GM12878 (cell line): ENCODE data around the gene GOLGA8T. TPM values are rescaled to one million over a fixed set of nuclear protein-coding genes. Genes with fewer than 3 reads are reported as not detected.
"Not testable (repeated sequence)": the region's sequence is repeated elsewhere in the genome, so short reads cannot be mapped to it uniquely, and the experiment has no call there.

Experiments
- ATAC-seq: fragments of 200-7000 bp; cut with Tn5 transposase; 3 replicates; pipeline ENCODE4 v1.9.1; 2020; ENCODE audit warnings: mild to moderate bottlenecking, moderate library complexity
- BruUV-seq: library from RNA; stranded (reverse); fragments of 400-500 nt; replicated peaks from 2 replicates; lab custom pipeline; 2021; lab: Mats Ljungman, UMichigan
- CTCF ChIA-PET: fragments of 300-600 bp; sonication (Branson Sonifier 250); formaldehyde crosslinking; extraction: SDS; loops from one replicate; lab custom pipeline; 2021; ENCODE audit warnings: inconsistent platforms; lab: Yijun Ruan, JAX
- POLR2A ChIA-PET: fragments of 350-600 bp; formaldehyde crosslinking; extraction: SDS; loops from one replicate; lab custom pipeline; 2021; ENCODE audit warnings: inconsistent platforms; lab: Charles Lee
- RAD21 ChIA-PET: fragments of 300-600 bp; sonication (Branson Sonifier 250); formaldehyde crosslinking; loops from one replicate; lab custom pipeline; 2023; ENCODE audit warnings: antibody characterized with exemption; ENCODE audit not compliant: unreplicated experiment; lab: Charles Lee
- SMC1A ChIA-PET: fragments of 300-600 bp; sonication (Branson Sonifier 250); formaldehyde crosslinking; loops from one replicate; lab custom pipeline; 2023; ENCODE audit not compliant: unreplicated experiment, uncharacterized antibody; lab: Charles Lee
- DNase-seq: peaks from one replicate; pipeline ENCODE4 v3.0.0-alpha.2; 2011; ENCODE audit warnings: low read depth, low spot score
- FAIRE-seq: peaks from 3 replicates; lab custom pipeline; 2011; peaks lifted over from hg19 to GRCh38; lab: Jason Lieb, UNC
- H2AFZ ChIP-seq: 2 replicates; pipeline ENCODE4 v1.6.0; 2011; ENCODE audit warnings: low read depth, low read length, control low read depth; ENCODE audit not compliant: control insufficient read depth
- H3K27ac ChIP-seq: 2 replicates; pipeline ENCODE4 v1.5.1; 2011; ENCODE audit warnings: control low read depth; ENCODE audit not compliant: control insufficient read depth, insufficient read depth
- H3K27me3 ChIP-seq, 2 experiments: replicated peaks in 1 of 2; 2 replicates each; pipeline versions ENCODE4 v1.6.0 to v1.6.1; 2011; ENCODE audit warnings: low read length in 1 of 2; ENCODE audit not compliant: control insufficient read depth in 2 of 2, insufficient read depth in 2 of 2
- H3K36me3 ChIP-seq, 2 experiments: 2 replicates each; pipeline ENCODE4 v1.5.1; 2011; ENCODE audit warnings: low read length in 1 of 2; ENCODE audit not compliant: control insufficient read depth in 2 of 2, insufficient read depth in 2 of 2
- H3K4me1 ChIP-seq: 2 replicates; pipeline ENCODE4 v1.6.1; 2011; ENCODE audit warnings: mild to moderate bottlenecking, low read length, moderate library complexity, mixed read lengths; ENCODE audit not compliant: control insufficient read depth, insufficient read depth
- H3K4me2 ChIP-seq: 2 replicates; pipeline ENCODE4 v1.6.0; 2011; ENCODE audit warnings: control low read depth; ENCODE audit not compliant: control insufficient read depth, insufficient read depth
- H3K4me3 ChIP-seq: fragments of 200-600 bp; sonication (generic); 2 replicates; pipeline ENCODE4 v1.5.1; 2016
- H3K79me2 ChIP-seq: 2 replicates; pipeline ENCODE4 v1.6.0; 2011; ENCODE audit warnings: low read length; ENCODE audit not compliant: control insufficient read depth, insufficient read depth
- H3K9ac ChIP-seq: 2 replicates; pipeline ENCODE4 v1.8.0; 2011; ENCODE audit warnings: low read length, control low read depth, mixed read lengths; ENCODE audit not compliant: control insufficient read depth, insufficient read depth
- H3K9me3 ChIP-seq: replicated peaks from 3 replicates; pipeline ENCODE4 v1.5.1; 2011; ENCODE audit warnings: mild to moderate bottlenecking, low read length; ENCODE audit not compliant: control insufficient read depth, insufficient read depth
- H4K20me1 ChIP-seq: 2 replicates; pipeline ENCODE4 v1.6.0; 2011; ENCODE audit not compliant: control insufficient read depth, insufficient read depth
- WGBS: methylation state at CpG from one replicate; pipeline ENCODE4 v1.1.6; 2016; ENCODE audit warnings: low lambda C conversion rate; ENCODE audit not compliant: insufficient replicate concordance, insufficient coverage; ENCODE audit errors: missing lambda C conversion rate; 5-methylcytosine and 5-hydroxymethylcytosine counted together
- in situ Hi-C: fragments of 300-500 bp; cut with MboI; formaldehyde crosslinking; loops from 9 replicates; pipeline ENCODE4 v1.14.3; 2018; ENCODE audit warnings: mixed read lengths
- intact Hi-C: fragments of 100-400 bp; cut with micrococcal nuclease; formaldehyde crosslinking; loops from one replicate; pipeline ENCODE4 v1.14.2; 2022; ENCODE audit not compliant: unreplicated experiment
- polyA plus RNA-seq, 11 experiments: library from polyadenylated mRNA; depleted of rRNA in 4 of 11; unstranded in 6 of 11; stranded (reverse) in 5 of 11; fragments of >200 nt; fragmentation: Nextera tagmentation in 4 of 11; fragmentation: Illumina TruSeq in 1 of 11; extraction: Ambion mirVana in 4 of 11; extraction: Trizol in 1 of 11; gene quantifications; 1 replicate in 1 of 11; 2 replicates in 10 of 11; pipeline versions ENCODE4 v1.2.1 to v1.2.3, GENCODE V29; 2011 to 2016; ENCODE audit warnings: inconsistent platforms in 2 of 11, missing spikeins in 2 of 11, low read depth in 1 of 11
- total RNA-seq, 4 experiments: library from RNA; depleted of rRNA in 3 of 4; stranded (reverse); fragments of >200 nt in 3 of 4; fragmentation: Illumina TruSeq in 1 of 4; extraction: Trizol in 1 of 4; gene quantifications; 2 replicates each; pipeline versions ENCODE4 v1.2.1 to v1.2.3, GENCODE V29; 2013 to 2021

The GOLGA8T gene
- total and polyA plus RNA-seq, 10 of the 15 experiments (the other 5 are each of a cell fraction or from before 2014, with no cell fraction given) = not detected

DNA sequence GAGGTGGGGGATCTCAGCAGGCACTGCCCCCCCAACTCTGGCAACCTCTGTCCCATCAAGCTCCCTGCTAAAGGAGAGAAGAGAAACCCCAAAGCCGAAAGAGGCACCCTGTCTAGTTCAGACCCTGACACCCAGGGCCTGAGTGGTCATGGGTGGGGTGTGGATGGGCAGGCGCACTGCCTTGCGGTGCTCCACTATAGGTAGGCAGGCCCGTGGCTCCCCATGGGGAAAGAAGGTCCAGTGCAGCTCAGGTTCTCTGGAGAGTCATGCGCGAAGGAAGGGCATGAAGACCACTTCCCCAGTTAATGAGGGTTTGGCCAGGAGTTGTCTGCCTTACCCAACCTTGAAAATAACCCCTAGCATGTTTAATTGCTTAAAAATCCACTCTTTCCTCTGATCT lies 40.4 kb downstream of the GOLGA8T start:
- H3K79me2 ChIP-seq, CTCF ChIA-PET, H4K20me1 ChIP-seq, in situ Hi-C loops, H3K27ac ChIP-seq, ATAC-seq, H3K36me3 ChIP-seq, H3K27me3 ChIP-seq, intact Hi-C loops, RAD21 ChIA-PET, POLR2A ChIA-PET, H3K9me3 ChIP-seq, SMC1A ChIA-PET, H3K4me1 ChIP-seq, H3K4me2 ChIP-seq, FAIRE-seq, DNase-seq, H3K9ac ChIP-seq, BruUV-seq, H3K4me3 ChIP-seq, H2AFZ ChIP-seq: not testable (repeated sequence)
- WGBS = 71% methylated on average over 5 of the region's 6 CpGs

DNA sequence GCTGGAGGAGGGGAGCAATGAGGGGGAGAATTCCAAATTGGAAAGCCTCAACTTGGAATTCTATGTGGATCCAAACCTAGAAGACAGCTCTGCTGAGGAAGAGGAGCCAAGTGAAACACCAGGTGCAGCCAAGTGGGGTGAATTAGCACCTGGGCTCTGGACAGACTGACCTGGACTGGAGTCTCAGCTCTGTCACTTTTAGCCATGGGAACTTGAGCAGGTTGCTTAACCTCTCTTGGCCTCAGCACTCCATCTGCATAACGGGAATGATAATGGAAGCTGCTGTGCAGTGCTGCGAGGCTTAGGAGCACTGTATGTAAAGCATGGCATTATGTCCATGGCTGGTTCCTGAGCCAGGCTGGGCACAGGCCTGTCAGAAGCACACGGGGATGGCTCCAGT lies 41.8 kb downstream of the GOLGA8T start:
- H3K36me3 ChIP-seq, H2AFZ ChIP-seq, BruUV-seq, FAIRE-seq, CTCF ChIA-PET, DNase-seq, POLR2A ChIA-PET, H3K4me2 ChIP-seq, H4K20me1 ChIP-seq, H3K4me1 ChIP-seq, H3K79me2 ChIP-seq, ATAC-seq, H3K27me3 ChIP-seq, intact Hi-C loops, H3K9me3 ChIP-seq, in situ Hi-C loops, H3K27ac ChIP-seq, H3K4me3 ChIP-seq, RAD21 ChIA-PET, SMC1A ChIA-PET, H3K9ac ChIP-seq: not testable (repeated sequence)
- WGBS = no CpG with 5 or more reads among the region's 3 CpGs

DNA sequence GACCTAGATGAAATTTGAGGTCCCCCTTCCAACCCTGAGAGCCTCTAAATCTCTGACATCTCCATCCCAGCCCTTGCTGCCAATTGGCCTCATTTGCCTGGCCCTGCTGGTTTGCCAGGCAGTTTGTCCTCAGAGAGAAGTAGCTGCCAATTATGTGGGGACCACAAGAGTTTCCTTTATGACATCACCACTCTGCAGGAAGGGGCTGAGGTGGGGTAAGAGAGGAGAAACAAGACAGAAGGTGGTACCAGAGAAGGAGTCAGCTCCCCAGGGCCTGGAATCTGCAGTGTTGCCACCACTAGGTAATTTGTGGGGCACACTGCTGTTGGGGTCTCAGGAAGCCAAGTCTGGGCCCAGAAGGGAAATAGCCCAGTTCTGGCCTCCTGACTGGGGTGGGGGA lies 45.0 kb downstream of the GOLGA8T start:
- BruUV-seq, intact Hi-C loops: not testable (repeated sequence)

DNA sequence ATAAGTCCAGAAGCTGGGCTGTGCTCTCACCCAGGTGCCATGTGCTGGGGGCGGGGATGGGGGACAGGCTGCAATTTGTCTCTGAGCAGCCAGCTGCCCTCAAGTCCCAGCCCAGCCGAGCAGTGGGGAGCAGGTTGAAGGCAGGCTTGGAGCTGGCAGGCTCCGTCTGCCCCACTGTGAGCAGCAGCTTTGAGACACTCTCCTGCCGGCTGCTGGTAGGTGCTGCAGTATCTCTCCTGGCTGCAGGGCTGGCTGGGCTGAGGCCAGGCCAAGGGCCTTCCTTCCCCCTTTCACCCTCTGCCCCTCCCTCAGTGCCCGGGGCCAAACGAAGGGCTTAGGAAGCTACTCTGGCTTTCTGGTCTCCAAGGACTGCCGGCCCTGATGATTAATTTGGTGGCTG lies 50.6 kb downstream of the GOLGA8T start:
- H3K27ac ChIP-seq, BruUV-seq, POLR2A ChIA-PET, H3K9ac ChIP-seq, H3K4me1 ChIP-seq, FAIRE-seq, H4K20me1 ChIP-seq, DNase-seq, H2AFZ ChIP-seq, H3K9me3 ChIP-seq, H3K4me2 ChIP-seq, intact Hi-C loops, H3K79me2 ChIP-seq, SMC1A ChIA-PET, H3K36me3 ChIP-seq, RAD21 ChIA-PET, H3K27me3 ChIP-seq, CTCF ChIA-PET, H3K4me3 ChIP-seq, in situ Hi-C loops, ATAC-seq: not testable (repeated sequence)
- WGBS = no CpG with 5 or more reads among the region's 7 CpGs

More for the DNA sequence above, 45.0 kb downstream of the GOLGA8T start:
- H4K20me1 ChIP-seq, DNase-seq, CTCF ChIA-PET, H3K79me2 ChIP-seq, H3K4me1 ChIP-seq, RAD21 ChIA-PET, in situ Hi-C loops, H3K27ac ChIP-seq, POLR2A ChIA-PET, H3K9me3 ChIP-seq, H2AFZ ChIP-seq, H3K36me3 ChIP-seq, FAIRE-seq, H3K9ac ChIP-seq, ATAC-seq, H3K27me3 ChIP-seq, H3K4me3 ChIP-seq, H3K4me2 ChIP-seq, SMC1A ChIA-PET: not testable (repeated sequence)
